Heart right ventricle (tissue), 16 donors: ENCODE data around the gene HOXA6. TPM values are rescaled to one million over a fixed set of nuclear protein-coding genes. Genes with fewer than 3 reads are reported as not detected.

Experiments used
- ATAC-seq, 8 donors: fragments of 200-7000 bp; cut with Tn5 transposase; one replicate each; pipeline ENCODE4 v1.9.1; 2020; ENCODE audit warnings: mild to moderate bottlenecking in 8 of 8, moderate library complexity in 8 of 8, moderate number of reproducible peaks in 1 of 8
- DNase-seq, 2 donors: peaks; one replicate each; pipeline ENCODE4 v3.0.0-alpha.2; 2020
- H3K27ac ChIP-seq, 10 donors: fragments of 200-600 bp; sonication (generic) in 2 of 10; one replicate each; pipeline versions ENCODE4 v1.5.0 to v1.8.0; 2020 to 2022; ENCODE audit warnings: mild to moderate bottlenecking in 3 of 10
- H3K27me3 ChIP-seq, 7 donors: fragments of 200-600 bp; one replicate each; pipeline ENCODE4 v1.8.0; 2021 to 2022; ENCODE audit warnings: mild to moderate bottlenecking in 2 of 7
- H3K36me3 ChIP-seq, 9 donors: fragments of 200-600 bp; sonication (generic) in 1 of 9; one replicate each; pipeline versions ENCODE4 v1.5.0 to v1.8.0; 2020 to 2022; ENCODE audit warnings: mild to moderate bottlenecking in 2 of 9
- H3K4me1 ChIP-seq, 9 donors: fragments of 200-600 bp; sonication (generic) in 1 of 9; one replicate each; pipeline versions ENCODE4 v1.5.0 to v1.8.0; 2020 to 2022; ENCODE audit warnings: mild to moderate bottlenecking in 4 of 9
- H3K4me3 ChIP-seq, 10 donors: fragments of 200-600 bp; sonication (generic) in 2 of 10; one replicate each; pipeline versions ENCODE4 v1.5.0 to v1.8.0; 2020 to 2022; ENCODE audit warnings: mild to moderate bottlenecking in 7 of 10, moderate library complexity in 2 of 10
- H3K9me3 ChIP-seq, 11 donors: fragments of 200-600 bp in 10 of 11; sonication (generic) in 2 of 11; one replicate each; pipeline versions ENCODE4 v1.5.0 to v1.8.0; 2013 to 2022; ENCODE audit warnings: mild to moderate bottlenecking in 2 of 11, control low read depth in 1 of 11, moderate library complexity in 1 of 11
- CTCF ChIP-seq, 9 donors: fragments of 200-600 bp; sonication (generic) in 2 of 9; IDR thresholded peaks; one replicate each; pipeline versions ENCODE4 v1.5.0 to v1.8.0; 2021 to 2022; ENCODE audit warnings: antibody characterized with exemption in 9 of 9, mild to moderate bottlenecking in 5 of 9, moderate library complexity in 1 of 9
- WGBS, 2 donors: extraction: QIAGEN DNeasy Blood & Tissue Kit; methylation state at CpG; one replicate each; pipeline ENCODE4 v1.1.7; 2013; ENCODE audit warnings: inconsistent platforms in 1 of 2; 5-methylcytosine and 5-hydroxymethylcytosine counted together
- intact Hi-C, 10 donors: fragments of 100-400 bp; cut with DNase I; formaldehyde crosslinking; loops; one replicate each; pipeline versions ENCODE4 v1.11.1 to v1.14.2; 2022
- polyA plus RNA-seq, 2 donors: library from polyadenylated mRNA; stranded (reverse); fragments of 200-250 nt; gene quantifications; one replicate each; pipeline ENCODE4 v1.2.3, GENCODE V29; 2013
- total RNA-seq, 10 donors: library from RNA; stranded (reverse); fragmentation: NEBNext Ultra II Directional in 3 of 10; extraction: Animal tissue kit (Norgen Biotek cat#: 25700) in 3 of 10; gene quantifications; one replicate each; pipeline versions ENCODE4 v1.2.1 to v1.2.4, GENCODE V29; 2021 to 2023
- donor health status: Arrhythmogenic right ventricular cardiomyopathy.
- donor health status: ischemic (EF 13 %, LVEDD 7.1; RV severe dilation, severe dysfunction).
- donor health status: healthy with polysubstance abuse.
- donor health status: DM: no; HTN: yes; CAD: no.
- donor health status: DM: no; HTN: no; CAD: no.
- donor health status: ischemic (EF 25% LVEDD 6.9; RV normal size, moderate dysfunction).
- donor health status: ischemic (EF 25% LVEDD 5.7; RV mildly dilated, moderate dysfunction).
- donor health status: healthy.
- donor health status: DM: yes; HTN: yes; CAD: no.
- donor health status: Ischemic cardiomyopathy.
- donor health status: ischemic (EF 35%, LVEDD 5.7; RV mildly dilated, moderate dysfunction).
- donor health status: nonischemic (EF 11% LVEDD 7.7; RV severe dilation, severe dysfunction).
- donor health status: DM: yes; HTN: yes; CAD: no.
- donor health status: PGD.
- donor health status: ischemic (EF 29% LVEDD 5.4; RV normal size, mild dysfunction).
- donor health status: nonischemic (EF 23%, LVEDD 6.1; RV moderate dilation, normal function).

HOXA6 gene
- total and polyA plus RNA-seq, 12 donors = not detected

- peak overlapping the region in 2 of 10 donors; percentile 18 to 28 for H3K4me3 ChIP-seq
- H3K9me3 ChIP-seq = no peaks in the 10 kb centered on the region
- DNase-seq (no peak), ATAC-seq (no peak)
- TF ChIP-seq CTCF (IDR thresholded peaks at IDR 0.05) = no peak
- H3K36me3 ChIP-seq = peaks cover 0 to 8% (median 0%) of the 10 kb centered on the region in 9 donors
- no peak overlapping the region for H3K27ac ChIP-seq
- WGBS, 2 donors = 5 to 7% methylated on average over 48 of the region's 48 CpGs
- intact Hi-C loops = loop anchor here in 5 of 10 donors (5.0 to 10.0 kb wide), 5 partner anchors 300 to 1300 kb away; no protein-coding TSS in a partner anchor
- peaks cover 74 to 100% (median 100%) of the 10 kb centered on the region in 7 donors for H3K27me3 ChIP-seq
- peaks cover 0 to 78% (median 30%) of the 10 kb centered on the region in 9 donors for H3K4me1 ChIP-seq
These were observed 7.6 kb upstream of the HOXA6 start for GRCh38 chr7:27154901-27155815.

GRCh38 chr7:27154369-27154768, 6.8 kb upstream of the HOXA6 start:
- TF ChIP-seq CTCF (IDR thresholded peaks at IDR 0.05) = no peak
- peaks cover 0 to 70% (median 27%) of the 10 kb centered on the region in 9 donors for H3K4me1 ChIP-seq
- H3K4me3 ChIP-seq = peak overlapping the region in 1 of 10 donors; percentile 28
- H3K9me3 ChIP-seq = no peaks in the 10 kb centered on the region
- 10 to 23% methylated on average over 10 of the region's 10 CpGs for WGBS, 2 donors
- no peak overlapping the region for H3K27ac ChIP-seq
- no peak for ATAC-seq
- no peak for DNase-seq
- peaks cover 0 to 8% (median 0%) of the 10 kb centered on the region in 9 donors for H3K36me3 ChIP-seq
- H3K27me3 ChIP-seq = peaks cover 72 to 100% (median 100%) of the 10 kb centered on the region in 7 donors
- intact Hi-C loops = loop anchor here in 4 of 10 donors (10.0 kb wide), 4 partner anchors 300 to 1300 kb away; no protein-coding TSS in a partner anchor

- DNase-seq = no peak
- Histone ChIP-seq H3K27ac (no peak overlapping the region), H3K4me1 (peaks cover 0 to 66% (median 27%) of the 10 kb centered on the region in 9 donors), H3K9me3 (no peaks in the 10 kb centered on the region), H3K36me3 (peaks cover 0 to 8% (median 0%) of the 10 kb centered on the region in 9 donors), H3K27me3 (peaks cover 71 to 100% (median 100%) of the 10 kb centered on the region in 7 donors), H3K4me3 (no peak overlapping the region)
- no peak for TF ChIP-seq CTCF (IDR thresholded peaks at IDR 0.05)
- ATAC-seq = no peak
- intact Hi-C loops = loop anchor here in 4 of 10 donors (10.0 kb wide), 4 partner anchors 299 to 1299 kb away; no protein-coding TSS in a partner anchor
- 28 to 31% methylated on average over 3 of the region's 3 CpGs for WGBS, 2 donors
These were observed 6.0 kb upstream of the HOXA6 start for GRCh38 chr7:27153526-27153925.

GRCh38 chr7:27152816-27153442, 5.4 kb upstream of the HOXA6 start:
- Histone ChIP-seq H3K4me3 (peak overlapping the region in 1 of 10 donors; percentile 20), H3K27ac (no peak overlapping the region), H3K4me1 (peaks cover 0 to 68% (median 32%) of the 10 kb centered on the region in 9 donors)

More at GRCh38 chr7:27152816-27153442, 5.4 kb upstream of the HOXA6 start:
- 5 to 10% methylated on average over 22 of the region's 22 CpGs for WGBS, 2 donors
- ATAC-seq = no peak
- Histone ChIP-seq H3K27me3 (peaks cover 74 to 100% (median 100%) of the 10 kb centered on the region in 7 donors), H3K36me3 (peaks cover 0 to 8% (median 0%) of the 10 kb centered on the region in 9 donors), H3K9me3 (no peaks in the 10 kb centered on the region)
- TF ChIP-seq CTCF (IDR thresholded peaks at IDR 0.05) = no peak
- intact Hi-C loops = loop anchor here in 4 of 10 donors (10.0 kb wide), 4 partner anchors 298 to 1298 kb away; no protein-coding TSS in a partner anchor
- DNase-seq = no peak
